ENCODE measurements around the gene CCT6A.
"Not testable (repeated sequence)": the region's sequence is repeated elsewhere in the genome, so short reads cannot be mapped to it uniquely, and the experiment has no call there.

The CCT6A gene

GRCh38 chr7:56051053-56051338 lies 569 bp upstream of the CCT6A start:
- no peak for DNase-seq (ENCODE audit: low spot score)

- DNase-seq (ENCODE audit: low spot score): no peak
Measured at GRCh38 chr7:56053379-56053778, 1.8 kb downstream of the CCT6A start.

GRCh38 chr7:56053993-56054392 lies 2.4 kb downstream of the CCT6A start:
- no peak for DNase-seq (ENCODE audit: low spot score)

GRCh38 chr7:56062382-56062781 lies 10.8 kb downstream of the CCT6A start:
- no peak for DNase-seq (ENCODE audit: low spot score)

GRCh38 chr7:56063500-56063881 lies 11.9 kb downstream of the CCT6A start:
- no peak for DNase-seq (ENCODE audit: low spot score)

- peak; percentile 100 for DNase-seq (ENCODE audit: low spot score)
Measured at GRCh38 chr7:56063882-56064625, 12.5 kb downstream of the CCT6A start, which contains the start of gene SUMF2. SUMF2 (plus strand) TSS chr7:56064286; CDS start chr7:56064312, 26 bp downstream.

- not testable (repeated sequence) for DNase-seq (ENCODE audit: low spot score)
Measured at GRCh38 chr7:56066376-56066775, 14.8 kb downstream of the CCT6A start.

- peak; percentile 88 for DNase-seq (ENCODE audit: low spot score)
Measured at GRCh38 chr7:56074371-56074791, 22.8 kb downstream of the CCT6A start.

- no peak for DNase-seq (ENCODE audit: low spot score)
Measured at GRCh38 chr7:56077681-56078080, 26.1 kb downstream of the CCT6A start.

GRCh38 chr7:56078196-56078595 lies 26.6 kb downstream of the CCT6A start:
- no peak for DNase-seq (ENCODE audit: low spot score)

- DNase-seq (ENCODE audit: low spot score): peak; percentile 82
Measured at GRCh38 chr7:56079450-56080185, 28.1 kb downstream of the CCT6A start.

GRCh38 chr7:56080726-56081435 lies 29.3 kb downstream of the CCT6A start:
- DNase-seq (ENCODE audit: low spot score): not testable (repeated sequence)

- no peak for DNase-seq (ENCODE audit: low spot score)
Measured at GRCh38 chr7:56081626-56082340, 30.2 kb downstream of the CCT6A start.

- no peak for DNase-seq (ENCODE audit: low spot score)
Measured at GRCh38 chr7:56083150-56083785, 31.7 kb downstream of the CCT6A start.

GRCh38 chr7:56086761-56087160 lies 35.2 kb downstream of the CCT6A start:
- no peak for DNase-seq (ENCODE audit: low spot score)

GRCh38 chr7:56087445-56087844 lies 35.9 kb downstream of the CCT6A start:
- no peak for DNase-seq (ENCODE audit: low spot score)

- DNase-seq (ENCODE audit: low spot score): no peak
Measured at GRCh38 chr7:56091591-56091990, 40.0 kb downstream of the CCT6A start.

- DNase-seq (ENCODE audit: low spot score): not testable (repeated sequence)
Measured at GRCh38 chr7:56092388-56092787, 40.8 kb downstream of the CCT6A start.

GRCh38 chr7:56092789-56093531 lies 41.4 kb downstream of the CCT6A start, which contains the start of gene PHKG1:
PHKG1 (minus strand) TSS chr7:56092952; CDS start chr7:56088941, 4,011 bp downstream.
- DNase-seq (ENCODE audit: low spot score): peak; percentile 94

- peak; percentile 85 for DNase-seq (ENCODE audit: low spot score)
Measured at GRCh38 chr7:56097700-56098099, 46.1 kb downstream of the CCT6A start.
